Common myeloid progenitor, CD34-positive (primary cell): ENCODE data around the gene ANKRD33.

Experiments
- CTCF ChIA-PET: fragments of 350-600 bp; sonication (Branson Sonifier 250); formaldehyde crosslinking; loops from one replicate; lab custom pipeline; 2021; ENCODE audit warnings: antibody characterized with exemption; lab: Charles Lee
- POLR2A ChIA-PET: fragments of 350-600 bp; sonication (Branson Sonifier 250); formaldehyde crosslinking; loops from one replicate; lab custom pipeline; 2021; ENCODE audit warnings: antibody characterized with exemption; lab: Charles Lee
- DNase-seq, 3 donors: peaks; one replicate each; pipeline versions ENCODE4 v3.0.0 to v3.0.0-alpha.2; 2013
- H3K27ac ChIP-seq, 2 experiments: 1 replicate in 1 of 2; 2 replicates in 1 of 2; pipeline ENCODE4 v1.7.0; 2013; ENCODE audit warnings: inconsistent platforms in 2 of 2, low read length in 2 of 2, mild to moderate bottlenecking in 2 of 2, low read depth in 1 of 2, moderate library complexity in 1 of 2; ENCODE audit not compliant: severe bottlenecking in 2 of 2, insufficient read depth in 1 of 2, poor library complexity in 1 of 2
- H3K27me3 ChIP-seq, 5 experiments: replicated peaks in 2 of 5; 1 replicate in 3 of 5; 2 replicates in 2 of 5; pipeline versions ENCODE4 v1.6.1 to v1.7.0; 2013; ENCODE audit warnings: low read length in 4 of 5, mild to moderate bottlenecking in 2 of 5, moderate library complexity in 2 of 5, inconsistent platforms in 1 of 5; ENCODE audit not compliant: insufficient read depth in 5 of 5, control insufficient read depth in 4 of 5
- H3K36me3 ChIP-seq, 4 experiments: 1 replicate in 2 of 4; 2 replicates in 2 of 4; pipeline versions ENCODE4 v1.6.1 to v1.7.0; 2013; ENCODE audit warnings: low read length in 3 of 4, control low read depth in 1 of 4, mild to moderate bottlenecking in 1 of 4; ENCODE audit not compliant: control insufficient read depth in 4 of 4, insufficient read depth in 4 of 4
- H3K4me1 ChIP-seq, 4 experiments: 1 replicate in 3 of 4; 2 replicates in 1 of 4; pipeline versions ENCODE4 v1.6.1 to v1.7.1; 2013; ENCODE audit warnings: low read length in 3 of 4, mild to moderate bottlenecking in 3 of 4, control low read depth in 1 of 4, inconsistent platforms in 1 of 4, moderate library complexity in 1 of 4; ENCODE audit not compliant: control insufficient read depth in 4 of 4, insufficient read depth in 4 of 4; ENCODE audit errors: control extremely low read depth in 1 of 4
- H3K4me3 ChIP-seq, 7 experiments: 1 replicate in 4 of 7; 2 replicates in 3 of 7; pipeline versions ENCODE4 v1.5.1 to v1.7.0; 2013; ENCODE audit warnings: mild to moderate bottlenecking in 7 of 7, low read length in 6 of 7, moderate library complexity in 6 of 7, inconsistent platforms in 2 of 7, low read depth in 2 of 7, control low read depth in 1 of 7; ENCODE audit not compliant: insufficient read depth in 4 of 7, control insufficient read depth in 1 of 7; ENCODE audit errors: extremely low read depth in 1 of 7
- H3K9me3 ChIP-seq, 5 experiments: 1 replicate in 4 of 5; 2 replicates in 1 of 5; pipeline versions ENCODE4 v1.6.1 to v1.7.1; 2013; ENCODE audit warnings: low read length in 4 of 5, mild to moderate bottlenecking in 2 of 5, inconsistent platforms in 1 of 5, low read depth in 1 of 5, moderate library complexity in 1 of 5; ENCODE audit not compliant: control insufficient read depth in 4 of 5, insufficient read depth in 2 of 5; ENCODE audit errors: control extremely low read depth in 1 of 5
- WGBS: methylation state at CpG from one replicate; pipeline ENCODE4 v1.1.5; 2013; ENCODE audit not compliant: insufficient coverage; 5-methylcytosine and 5-hydroxymethylcytosine counted together

ANKRD33 gene

DNA sequence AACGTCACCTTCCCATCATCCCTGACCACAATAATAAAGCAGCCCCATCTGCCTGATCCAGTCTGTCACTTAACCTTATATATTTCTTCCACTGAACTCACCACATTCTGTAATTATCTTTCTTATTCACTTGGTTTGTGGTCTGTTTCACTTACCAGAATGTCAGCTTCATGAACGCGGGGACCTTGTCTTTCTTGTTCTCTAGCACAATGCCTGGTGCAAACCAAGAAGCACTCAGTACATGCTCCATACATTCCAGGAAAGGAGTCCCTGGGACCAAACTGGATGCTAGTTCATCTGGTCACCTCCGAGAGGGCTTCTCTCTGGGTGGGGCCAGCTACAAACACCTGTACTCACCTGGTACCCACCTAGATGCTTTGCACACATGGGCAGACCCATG lies 17.4 kb upstream of the ANKRD33 start:
- Histone ChIP-seq H3K4me3 (peak overlapping the region in 3 of 7 experiments; percentile 2 to 75 (median 50)), H3K36me3 (no peaks in the 10 kb centered on the region), H3K4me1 (peaks cover 4 to 61% (median 53%) of the 10 kb centered on the region in 4 experiments), H3K9me3 (no peaks in the 10 kb centered on the region), H3K27ac (no peak overlapping the region), H3K27me3 (peaks cover 0 to 15% (median 0%) of the 10 kb centered on the region in 5 experiments)
- CTCF ChIA-PET: interaction anchor here (0.8 to 7.7 kb wide), 19 partner anchors 10 to 449 kb away, joined by 3 to 88 read pairs (median 6); partner anchors contain the start of gene ANKRD33
- 27% methylated on average over 4 of the region's 4 CpGs for WGBS
- POLR2A ChIA-PET: interaction anchor here (0.6 to 1.5 kb wide), 3 partner anchors 10 to 50 kb away, joined by 3 read pairs; no protein-coding TSS in a partner anchor
- DNase-seq: peak; percentile 30 to 77 (median 69)

DNA sequence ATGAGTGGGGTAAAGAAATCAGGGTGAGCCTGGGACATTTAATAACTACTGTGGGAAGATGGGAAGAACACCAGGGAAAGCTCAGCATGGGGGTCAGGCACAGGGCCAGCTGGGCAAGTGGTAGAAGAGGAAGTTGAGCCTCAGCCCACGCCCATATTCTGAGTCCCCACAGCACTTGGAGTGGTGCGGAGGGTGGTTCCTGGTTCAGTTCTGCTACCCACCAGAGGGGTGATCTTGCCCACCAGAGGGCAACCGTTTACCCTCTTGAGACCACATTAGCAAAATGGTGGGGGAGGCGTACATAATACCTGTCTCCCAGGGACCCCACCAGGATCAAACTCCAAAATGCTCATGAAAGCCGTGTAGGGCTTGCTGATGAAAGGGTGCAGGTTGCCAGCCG lies 16.8 kb upstream of the ANKRD33 start:
- DNase-seq: peak; percentile 74 to 89 (median 87)
- H3K27ac ChIP-seq: no peak overlapping the region
- ChIA-PET POLR2A (interaction anchor here (1.5 kb wide), 1 partner anchor 11 kb away, joined by 3 read pairs; no protein-coding TSS in a partner anchor), CTCF (interaction anchor here (0.8 to 7.7 kb wide), 22 partner anchors 11 to 450 kb away, joined by 3 to 88 read pairs (median 6); partner anchors contain the start of gene ANKRD33)
- 4% methylated on average over 4 of the region's 6 CpGs for WGBS
- peaks cover 4 to 61% (median 53%) of the 10 kb centered on the region in 4 experiments for H3K4me1 ChIP-seq
- peaks cover 0 to 10% (median 0%) of the 10 kb centered on the region in 5 experiments for H3K27me3 ChIP-seq
- no peaks in the 10 kb centered on the region for H3K9me3 ChIP-seq
- peak overlapping the region in 1 of 7 experiments; percentile 8 for H3K4me3 ChIP-seq
- no peaks in the 10 kb centered on the region for H3K36me3 ChIP-seq

DNA sequence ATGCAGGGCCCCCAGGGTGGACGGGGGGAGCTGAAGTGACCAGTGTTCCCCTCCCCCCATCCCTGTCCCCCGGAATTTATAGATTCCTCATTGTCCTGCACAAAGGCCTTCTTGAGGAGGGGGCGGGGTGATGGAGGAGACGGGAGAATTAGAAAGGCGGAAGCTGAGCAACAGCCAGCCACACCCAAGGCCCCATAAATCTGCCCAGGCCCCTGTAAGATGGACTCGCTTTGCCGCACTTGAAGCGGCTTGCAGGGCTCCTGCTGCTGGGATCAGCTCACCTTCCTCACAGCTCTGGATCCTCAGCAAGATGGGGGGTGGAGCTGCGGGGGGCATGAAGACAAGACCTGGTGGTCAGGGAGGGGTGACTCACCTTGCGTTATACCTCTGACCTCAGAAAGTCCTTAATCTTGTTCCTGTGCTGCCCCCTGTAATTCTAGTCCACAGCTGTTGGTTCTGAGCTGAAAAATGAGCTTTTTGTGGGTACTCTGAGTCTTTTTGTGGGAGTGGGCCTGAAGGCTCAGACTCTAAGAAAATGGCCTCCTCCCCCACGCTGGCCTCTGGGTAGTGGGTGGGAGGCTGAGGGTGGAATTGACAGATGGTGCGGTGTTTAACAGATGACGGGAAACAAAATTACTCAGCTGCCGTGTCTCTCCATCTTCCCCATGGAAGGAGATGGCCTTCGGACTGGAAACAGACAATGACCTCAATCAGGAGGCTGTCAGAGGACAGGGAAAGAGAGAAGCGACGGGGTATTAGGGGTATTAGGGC lies 15.8 kb upstream of the ANKRD33 start:
- Histone ChIP-seq H3K4me3 (no peak overlapping the region), H3K27ac (no peak overlapping the region), H3K4me1 (peaks cover 4 to 61% (median 51%) of the 10 kb centered on the region in 4 experiments), H3K27me3 (peaks cover 0 to 9% (median 0%) of the 10 kb centered on the region in 5 experiments), H3K9me3 (no peaks in the 10 kb centered on the region), H3K36me3 (no peaks in the 10 kb centered on the region)
- WGBS: 73% methylated on average over 9 of the region's 17 CpGs
- ChIA-PET POLR2A (no interaction called here), CTCF (interaction anchor here (0.7 to 7.7 kb wide), 17 partner anchors 10 to 341 kb away, joined by 3 to 88 read pairs (median 9); partner anchors contain the start of gene ANKRD33)
- DNase-seq: peak in 1 of 3 donors; percentile 17

DNA sequence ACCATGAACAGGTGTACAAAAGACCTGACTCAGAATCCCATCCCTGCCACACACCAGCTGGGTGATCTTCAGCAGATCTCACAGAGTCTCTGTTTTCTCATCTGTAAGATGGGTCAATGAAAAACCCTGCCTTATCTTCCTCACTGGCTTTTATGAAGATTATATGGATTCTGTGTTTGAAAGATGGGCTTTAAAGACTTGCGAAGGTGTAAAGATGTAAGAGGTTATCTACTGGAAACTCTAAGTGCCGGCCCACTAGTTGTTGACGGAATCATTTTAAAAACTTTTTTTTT lies 15.3 kb upstream of the ANKRD33 start:
- Histone ChIP-seq H3K4me1 (peaks cover 4 to 60% (median 49%) of the 10 kb centered on the region in 4 experiments), H3K27me3 (peaks cover 0 to 6% (median 0%) of the 10 kb centered on the region in 5 experiments), H3K27ac (no peak overlapping the region), H3K9me3 (no peaks in the 10 kb centered on the region), H3K36me3 (no peaks in the 10 kb centered on the region), H3K4me3 (no peak overlapping the region)
- POLR2A ChIA-PET: no interaction called here
- CTCF ChIA-PET: interaction anchor here (2.1 to 7.7 kb wide), 10 partner anchors 9 to 109 kb away, joined by 5 to 88 read pairs (median 24); no protein-coding TSS in a partner anchor
- no peak for DNase-seq
- WGBS: no CpG with 5 or more reads among the region's 3 CpGs

DNA sequence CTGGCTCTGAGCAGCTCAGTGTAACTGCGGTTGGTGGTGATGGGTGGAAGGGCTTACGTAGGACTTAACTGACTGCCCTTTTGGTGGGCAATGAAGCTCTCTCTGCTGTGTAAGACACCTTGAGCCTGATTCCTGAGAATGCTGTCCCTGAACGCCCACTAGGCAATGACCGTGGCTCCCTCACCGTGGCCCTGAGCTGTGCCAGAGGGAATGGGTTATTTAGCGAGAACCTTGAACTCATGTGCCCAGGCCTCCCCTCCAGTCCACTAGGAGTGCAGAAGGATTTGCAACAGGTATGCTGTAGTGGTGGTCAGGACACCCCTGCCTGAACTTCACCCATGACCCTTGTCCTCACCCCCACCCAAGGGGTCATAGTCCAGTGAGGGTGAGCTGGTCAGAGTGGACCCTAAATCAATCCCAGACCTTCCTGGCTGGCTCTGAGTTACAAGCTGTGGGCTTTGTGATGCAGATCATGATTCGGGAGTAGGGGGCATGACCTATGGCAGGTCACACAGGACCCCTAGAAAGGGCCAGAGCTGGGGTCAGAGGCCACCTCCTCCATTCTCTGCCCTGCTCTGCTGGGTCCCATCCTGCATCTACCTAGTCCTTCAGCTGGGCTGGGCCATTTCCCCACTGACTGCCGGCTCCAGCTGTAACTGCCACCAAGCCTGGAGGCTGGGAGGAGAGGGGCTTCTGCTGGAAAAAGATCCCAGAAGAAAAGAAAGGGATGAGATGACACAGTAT lies 14.5 kb upstream of the ANKRD33 start:
- Histone ChIP-seq H3K9me3 (no peaks in the 10 kb centered on the region), H3K27ac (no peak overlapping the region), H3K4me3 (no peak overlapping the region), H3K4me1 (peaks cover 4 to 52% (median 41%) of the 10 kb centered on the region in 4 experiments), H3K27me3 (peaks cover 0 to 2% (median 0%) of the 10 kb centered on the region in 5 experiments), H3K36me3 (no peaks in the 10 kb centered on the region)
- POLR2A ChIA-PET: interaction anchor here (0.6 kb wide), 1 partner anchor 45 kb away, joined by 3 read pairs; no protein-coding TSS in a partner anchor
- DNase-seq: no peak
- WGBS: 96% methylated on average over 7 of the region's 8 CpGs
- CTCF ChIA-PET: interaction anchor here (1.0 to 7.7 kb wide), 7 partner anchors 9 to 54 kb away, joined by 4 to 88 read pairs (median 25); no protein-coding TSS in a partner anchor

DNA sequence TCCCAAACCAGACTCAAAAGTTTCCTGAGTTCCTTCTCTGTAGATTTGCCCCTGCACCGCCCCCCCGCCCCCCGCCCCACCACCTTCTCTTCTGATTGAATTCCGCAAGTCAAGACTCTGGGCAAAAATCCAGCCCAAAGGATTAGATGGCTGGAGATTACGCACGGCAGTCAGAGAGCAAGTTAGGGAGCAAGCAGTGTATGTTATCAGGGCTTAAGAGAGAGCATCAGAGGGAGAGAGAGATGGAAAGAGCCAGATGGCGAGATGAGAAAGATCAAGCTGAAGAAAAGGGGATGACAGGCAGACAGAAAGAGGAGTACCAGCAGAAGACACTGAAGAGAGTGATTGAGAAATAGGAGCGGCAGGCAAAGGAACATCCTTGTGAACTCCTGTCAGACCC lies 13.9 kb upstream of the ANKRD33 start:
- H3K4me3 ChIP-seq: no peak overlapping the region
- CTCF ChIA-PET: interaction anchor here (1.0 to 7.7 kb wide), 10 partner anchors 8 to 452 kb away, joined by 3 to 88 read pairs (median 12); a partner anchor contains a TSS

More for the DNA sequence above, 13.9 kb upstream of the ANKRD33 start:
- H3K27ac ChIP-seq: no peak overlapping the region
- peaks cover 4 to 47% (median 36%) of the 10 kb centered on the region in 4 experiments for H3K4me1 ChIP-seq
- POLR2A ChIA-PET: interaction anchor here (0.6 kb wide), 1 partner anchor 45 kb away, joined by 3 read pairs; no protein-coding TSS in a partner anchor
- no peaks in the 10 kb centered on the region for H3K27me3 ChIP-seq
- H3K9me3 ChIP-seq: no peaks in the 10 kb centered on the region
- WGBS: 17% methylated on average over 4 of the region's 8 CpGs
- DNase-seq: peak; percentile 52 to 57 (median 56)
- no peaks in the 10 kb centered on the region for H3K36me3 ChIP-seq
